ENCODE data around the gene FUT6.

The FUT6 gene

DNA sequence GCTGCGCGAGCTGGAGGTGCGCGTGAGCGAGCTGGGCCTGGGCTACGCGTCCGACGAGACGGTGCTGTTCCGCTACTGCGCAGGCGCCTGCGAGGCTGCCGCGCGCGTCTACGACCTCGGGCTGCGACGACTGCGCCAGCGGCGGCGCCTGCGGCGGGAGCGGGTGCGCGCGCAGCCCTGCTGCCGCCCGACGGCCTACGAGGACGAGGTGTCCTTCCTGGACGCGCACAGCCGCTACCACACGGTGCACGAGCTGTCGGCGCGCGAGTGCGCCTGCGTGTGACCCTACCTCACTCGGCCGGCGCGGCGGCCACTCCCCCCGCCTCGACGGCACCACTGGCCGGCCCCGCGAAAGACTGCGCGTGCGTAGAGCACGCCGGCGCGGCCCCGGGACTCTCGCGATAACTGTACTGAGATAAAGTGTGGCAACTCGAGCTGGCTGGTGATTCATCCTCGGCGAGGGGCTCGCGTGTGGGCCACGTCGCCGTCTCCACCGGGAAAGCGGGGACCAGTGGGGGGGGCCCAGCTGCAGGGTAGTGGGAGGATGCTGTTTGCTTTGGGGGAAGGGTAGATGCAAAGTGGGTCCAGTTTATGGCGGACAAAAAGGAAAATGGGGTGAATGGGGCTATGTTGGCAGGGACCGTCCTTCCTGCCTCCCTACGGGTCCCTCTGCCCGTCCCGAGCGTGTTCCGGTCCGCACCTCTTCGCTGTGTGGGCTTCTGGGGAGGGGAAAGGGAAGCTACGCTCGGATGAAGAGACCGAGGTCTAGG lies 11.4 kb downstream of the FUT6 start:
- DNase-seq, result peak; percentile 58

DNA sequence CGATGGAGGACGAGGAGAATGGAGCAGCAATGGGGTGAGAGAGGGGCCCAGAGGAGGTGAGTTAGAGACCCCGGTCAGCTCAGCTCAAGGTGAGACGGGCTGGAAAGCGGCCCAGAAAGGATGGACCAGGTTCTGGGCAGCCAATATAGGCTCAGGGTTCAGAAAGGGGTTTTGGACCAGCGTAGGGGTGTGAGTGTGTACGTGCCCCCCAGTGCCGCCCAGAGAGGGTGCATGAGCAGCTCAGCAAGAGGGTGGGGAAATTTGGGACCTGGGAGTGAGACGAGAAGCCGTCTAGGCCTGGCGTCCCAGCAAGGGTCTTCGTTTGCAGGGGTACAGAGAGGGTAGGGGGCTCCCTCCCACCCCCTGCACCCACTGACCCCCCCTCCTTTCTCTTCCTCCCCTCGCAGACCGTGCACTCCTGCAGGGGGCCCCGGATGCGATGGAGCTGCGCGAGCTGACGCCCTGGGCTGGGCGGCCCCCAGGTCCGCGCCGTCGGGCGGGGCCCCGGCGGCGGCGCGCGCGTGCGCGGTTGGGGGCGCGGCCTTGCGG lies 12.1 kb downstream of the FUT6 start:
- no peak for DNase-seq

DNA sequence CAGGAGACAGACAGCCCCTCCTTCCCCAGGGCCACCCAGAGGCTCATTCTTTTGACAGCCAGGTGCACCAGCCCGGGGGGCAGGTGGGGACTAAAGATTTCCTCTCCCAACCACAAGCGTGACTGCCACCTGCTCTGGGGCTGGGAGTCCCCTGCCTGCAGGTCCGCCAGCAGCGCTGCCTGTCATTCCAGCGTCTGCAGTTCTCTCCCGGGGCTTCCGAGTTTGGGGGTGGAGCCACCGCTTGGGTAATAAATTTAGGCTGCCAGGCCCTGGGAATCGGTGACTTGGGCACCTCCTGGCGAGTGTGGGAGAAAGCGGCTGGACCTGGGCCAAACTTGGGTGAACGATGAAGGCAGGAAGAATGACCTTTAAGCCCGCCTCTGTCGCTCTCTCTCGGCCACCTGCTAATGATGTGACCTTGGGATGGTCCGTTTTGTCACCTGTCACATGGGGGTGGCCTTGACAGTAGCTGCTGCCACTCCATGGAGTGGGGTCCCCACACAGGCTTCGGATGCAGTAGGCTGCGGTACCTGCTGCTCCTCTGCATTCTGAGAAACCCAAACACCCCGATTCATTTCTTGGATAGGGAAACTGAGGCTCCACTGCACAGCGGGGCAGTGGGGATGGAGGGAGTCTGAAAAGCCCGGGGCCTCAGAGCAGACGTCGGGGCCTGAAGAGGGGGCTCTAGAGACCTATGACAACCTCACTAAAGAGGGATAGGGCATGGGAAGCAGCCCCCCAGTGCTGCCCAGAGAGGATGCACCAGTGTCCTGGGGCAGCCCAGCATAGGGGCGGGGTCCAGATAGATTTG lies 12.8 kb downstream of the FUT6 start:
- no peak for DNase-seq

DNA sequence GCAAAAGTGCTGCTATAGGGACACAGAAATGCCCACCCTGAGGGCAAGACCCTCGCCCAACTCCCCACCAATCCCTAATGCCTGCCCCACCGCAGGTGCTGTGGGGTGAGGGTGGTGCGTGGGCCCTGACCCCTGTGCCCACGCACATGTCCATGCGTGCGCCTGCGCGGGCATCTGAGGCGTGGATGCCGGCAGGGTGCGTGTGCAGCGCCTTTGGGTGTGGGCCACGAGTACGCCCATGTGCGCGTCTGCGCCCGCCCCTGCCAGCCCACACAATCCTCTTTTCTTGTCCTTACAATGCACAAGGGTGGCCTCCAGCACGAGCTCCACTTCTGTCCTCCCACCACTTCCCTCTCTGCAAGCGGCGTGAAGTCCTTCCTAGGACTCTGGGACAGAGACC lies 14.3 kb downstream of the FUT6 start:
- DNase-seq, result no peak

DNA sequence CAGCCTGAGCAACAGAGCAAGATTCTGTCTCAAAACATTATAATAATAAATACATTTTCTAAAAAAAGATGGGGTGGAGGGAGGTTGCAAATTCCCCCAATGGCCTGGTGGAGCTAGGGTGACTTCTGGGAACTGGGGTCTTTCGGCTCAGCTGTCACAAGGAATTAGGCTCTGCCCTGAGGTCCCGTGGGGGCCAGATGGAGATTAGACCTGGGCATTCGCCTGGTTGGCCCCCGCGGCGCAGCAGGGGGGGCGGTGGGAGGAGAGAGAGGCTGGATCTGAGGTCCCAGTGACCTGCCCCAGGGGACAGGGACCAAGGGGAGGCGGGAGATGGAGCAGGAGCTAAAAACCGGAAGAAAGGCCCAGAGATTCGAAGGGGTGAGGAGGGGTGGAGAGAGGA lies 14.8 kb downstream of the FUT6 start:
- no peak for DNase-seq

DNA sequence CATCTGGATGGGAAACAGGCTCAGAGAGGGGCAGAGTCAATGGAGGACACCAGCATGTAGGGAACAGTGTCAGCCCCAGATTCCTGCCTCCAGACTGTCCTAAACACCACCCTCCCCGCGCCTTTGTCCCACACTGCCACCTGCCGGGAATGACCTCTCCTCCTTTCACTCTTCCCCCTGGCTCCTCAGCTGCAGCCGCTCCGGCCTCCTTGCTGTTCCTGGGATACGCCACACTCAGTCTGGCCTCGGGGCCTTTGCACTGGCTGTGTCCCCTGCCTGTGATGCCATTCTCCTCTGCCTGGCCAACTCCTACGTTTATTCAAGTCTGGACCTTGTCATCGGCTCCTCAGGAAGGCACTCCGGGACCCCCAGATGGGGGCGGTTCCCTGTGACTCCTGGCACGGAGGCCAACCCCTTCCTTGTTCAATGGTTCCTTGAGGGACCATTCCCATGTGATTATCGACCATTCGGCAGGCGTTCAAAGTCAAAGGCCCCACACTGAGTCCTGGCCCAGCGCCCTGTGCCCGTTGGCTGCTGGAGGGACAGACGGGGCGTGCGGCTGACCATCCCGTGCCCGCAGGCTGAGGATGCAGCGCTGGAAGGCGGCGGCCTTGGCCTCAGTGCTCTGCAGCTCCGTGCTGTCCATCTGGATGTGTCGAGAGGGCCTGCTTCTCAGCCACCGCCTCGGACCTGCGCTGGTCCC lies 15.8 kb downstream of the FUT6 start:
- DNase-seq, result no peak

DNA sequence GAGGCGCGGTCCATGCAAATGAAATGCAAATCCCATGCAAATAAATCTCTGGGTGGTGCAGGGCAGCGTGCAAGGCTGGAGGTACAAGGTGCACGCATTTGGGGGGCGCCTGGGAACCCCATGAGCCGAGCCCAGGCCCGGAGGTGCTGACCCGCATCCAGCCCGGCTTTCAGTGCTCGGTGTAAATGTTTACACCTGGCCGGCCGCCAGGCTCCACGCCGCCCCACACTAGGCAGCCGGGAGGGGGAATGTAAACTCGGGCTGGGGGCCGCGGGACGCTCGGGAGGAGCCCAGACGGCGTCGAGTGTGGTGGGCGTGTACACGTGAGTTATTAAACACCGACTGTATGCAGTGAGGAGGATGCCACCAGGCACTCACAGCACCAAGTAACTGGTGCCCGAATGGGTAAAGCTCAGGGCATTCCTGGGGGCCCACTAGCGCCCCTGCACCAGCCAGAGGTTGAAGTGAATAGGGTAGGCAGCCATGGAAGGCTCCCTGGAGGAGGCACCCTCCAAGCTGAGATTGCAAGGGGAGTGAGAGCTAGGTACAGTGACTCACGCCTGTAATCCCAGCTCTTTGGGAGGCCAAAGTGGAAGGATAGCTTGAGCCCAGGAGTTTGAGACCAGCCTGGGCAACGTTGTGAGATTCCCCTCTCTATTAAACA lies 17.2 kb downstream of the FUT6 start:
- no peak for DNase-seq

DNA sequence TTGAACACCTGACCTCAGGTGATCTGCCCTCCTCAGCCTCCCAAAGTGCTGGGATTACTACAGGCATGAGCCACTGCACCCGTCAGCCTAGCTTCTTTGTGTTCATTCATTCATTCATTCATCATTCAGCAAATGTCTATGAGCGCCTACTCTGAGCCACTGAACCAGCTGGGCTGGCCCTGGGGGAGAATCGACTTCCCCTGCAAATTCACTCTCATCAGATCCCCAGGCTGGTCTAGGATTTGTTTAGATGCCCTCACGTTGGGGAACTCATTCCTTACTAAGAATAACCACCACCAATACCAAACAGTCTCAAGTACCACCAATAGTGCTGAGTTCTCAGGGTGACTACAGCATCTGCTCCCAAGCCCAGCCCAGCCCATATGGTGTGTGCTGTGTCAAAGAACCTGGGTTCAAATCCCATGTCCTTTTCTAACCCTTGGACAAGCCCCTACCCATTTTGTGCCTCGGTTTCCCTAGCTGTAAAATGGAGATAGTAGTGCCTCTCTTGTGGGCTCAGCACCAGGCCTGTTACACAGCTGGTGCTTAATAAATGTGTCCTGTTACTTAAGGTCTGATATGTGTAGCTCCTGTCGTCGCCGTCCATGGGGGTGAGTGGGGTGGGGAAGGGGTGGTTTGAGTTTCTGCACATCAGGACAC lies 17.9 kb downstream of the FUT6 start:
- no peak for DNase-seq

DNA sequence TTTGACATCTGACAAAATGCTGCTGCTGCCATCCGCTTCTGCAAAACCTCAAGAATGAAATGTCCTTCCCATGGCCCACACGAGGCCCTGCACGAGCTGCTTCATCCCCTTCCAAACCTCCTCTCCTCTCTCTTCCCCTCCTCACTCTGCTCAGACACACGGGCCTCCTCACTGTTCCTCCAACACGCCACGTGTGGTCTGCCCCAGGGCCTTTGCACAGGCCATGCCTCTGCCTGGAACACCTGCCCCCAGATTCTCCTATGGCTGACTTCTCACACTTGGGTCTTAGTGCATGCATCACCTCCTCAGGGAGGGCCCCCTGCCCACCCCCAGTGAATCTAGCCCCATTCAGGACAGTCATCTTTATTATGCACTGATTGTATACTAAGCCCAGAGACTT lies 18.7 kb downstream of the FUT6 start:
- DNase-seq, result no peak

DNA sequence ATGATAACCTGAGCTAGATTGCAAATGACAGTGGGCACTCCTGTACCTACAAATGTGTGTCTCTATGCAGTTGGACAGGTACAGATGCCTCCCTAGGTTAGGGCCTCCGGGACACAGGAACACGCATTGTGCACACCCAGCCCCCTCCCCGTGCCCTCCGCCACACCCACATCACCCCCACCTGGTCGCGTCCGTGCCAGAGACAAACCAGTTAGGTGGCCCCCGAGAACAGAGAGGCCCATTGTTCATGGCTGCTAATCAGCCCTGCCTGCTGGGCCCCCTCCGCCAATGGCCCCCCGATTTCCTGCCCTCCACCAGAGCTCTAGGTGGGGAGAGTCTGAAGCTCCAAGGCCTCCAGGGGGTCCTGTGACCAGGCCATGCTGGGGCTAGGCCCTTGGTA lies 20.9 kb downstream of the FUT6 start:
- DNase-seq, result no peak

DNA sequence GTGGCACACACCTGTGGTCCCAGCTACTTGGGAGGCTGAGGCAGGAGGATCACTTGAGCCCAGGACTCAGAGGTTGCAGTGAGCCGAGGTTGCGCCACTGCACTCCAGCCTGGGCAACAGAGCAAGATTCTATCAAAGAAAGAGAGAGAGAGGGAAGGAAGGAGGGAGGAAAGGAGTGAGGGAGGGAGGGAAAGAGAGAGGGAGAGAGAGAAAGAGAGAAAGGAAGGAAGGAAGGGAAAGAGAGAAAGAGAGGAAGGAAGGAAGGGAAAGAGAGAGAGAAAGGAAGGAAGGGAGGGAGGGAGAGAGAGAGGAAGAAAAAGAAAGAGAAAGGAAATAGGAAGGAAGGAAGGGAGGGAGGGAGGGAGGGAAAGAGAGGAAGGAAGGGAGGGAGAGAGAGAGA lies 22.3 kb downstream of the FUT6 start:
- no peak for DNase-seq

DNA sequence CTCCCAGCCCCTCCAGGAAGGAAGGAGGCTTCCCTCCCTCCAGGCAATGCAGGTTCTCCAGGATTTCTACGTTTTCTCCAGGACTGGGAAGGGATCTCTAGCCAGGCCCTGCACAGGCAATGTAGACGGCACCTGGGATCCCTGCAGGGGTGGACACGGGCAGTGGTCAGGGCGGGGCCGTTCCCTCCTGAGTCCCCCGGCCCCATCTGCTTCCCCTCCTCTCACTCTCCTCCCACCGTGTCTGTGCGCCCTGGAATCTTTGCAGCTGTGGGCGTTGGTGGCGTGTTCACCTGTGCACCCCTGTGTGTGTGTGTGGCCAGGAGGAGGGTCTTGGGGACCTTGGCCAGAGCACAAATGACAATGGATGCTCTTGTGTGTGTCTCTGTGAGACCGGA lies 24.7 kb downstream of the FUT6 start:
- no peak for DNase-seq

DNA sequence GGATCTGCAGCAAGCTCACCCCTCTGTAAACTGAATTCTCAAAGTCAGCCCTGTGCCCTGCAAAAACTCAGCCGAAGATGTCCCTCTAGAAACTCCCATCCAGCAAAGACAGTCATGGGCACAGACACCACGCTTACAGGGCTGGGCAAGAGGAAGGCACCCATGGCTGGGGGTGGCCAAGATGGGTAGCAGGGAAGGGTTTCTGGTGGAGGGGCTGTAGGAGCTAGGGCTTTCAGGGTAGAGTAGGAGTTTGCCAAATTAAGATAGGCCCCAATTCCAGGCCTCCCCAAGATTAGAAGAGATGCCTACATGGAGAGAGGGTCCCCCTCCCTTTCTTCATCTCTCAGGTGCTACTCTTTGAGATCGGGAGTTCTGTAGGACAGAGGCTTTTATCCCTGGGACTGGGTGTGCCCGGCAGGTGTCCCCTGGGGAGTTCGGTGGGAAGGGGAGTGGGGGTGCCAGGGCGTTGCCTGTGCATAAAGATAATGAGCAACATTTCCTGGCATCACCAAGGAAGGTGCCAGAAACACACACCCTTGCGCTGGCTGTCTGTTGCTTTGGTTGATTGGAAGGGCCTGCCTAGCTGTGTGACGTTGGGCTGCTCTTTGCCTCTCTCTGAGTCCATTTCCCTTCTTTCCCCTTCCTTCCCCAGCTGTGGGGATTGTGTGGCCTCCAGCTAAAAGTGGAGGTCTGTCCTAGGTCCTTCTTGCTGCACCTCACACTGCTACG lies 25.2 kb downstream of the FUT6 start:
- no peak for DNase-seq

DNA sequence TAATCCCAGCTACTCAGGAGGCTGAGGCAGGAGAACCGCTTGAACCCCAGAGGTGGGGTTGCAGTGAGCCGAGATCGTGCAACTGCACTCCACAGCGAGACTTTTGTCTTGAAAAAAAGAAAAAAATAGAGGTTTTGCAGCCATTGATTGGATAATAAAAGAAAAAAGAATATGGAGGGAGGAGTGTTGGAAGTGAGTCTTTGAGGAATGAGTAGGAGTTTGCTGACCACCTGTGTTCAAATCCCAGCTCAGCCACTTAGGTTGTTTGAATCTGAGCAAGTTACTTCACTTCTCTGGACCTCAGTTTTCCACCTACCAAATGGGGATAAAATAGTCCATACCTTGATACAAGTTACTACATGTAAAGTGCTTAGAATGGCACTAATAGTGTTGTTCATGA lies 28.4 kb downstream of the FUT6 start:
- no peak for DNase-seq

DNA sequence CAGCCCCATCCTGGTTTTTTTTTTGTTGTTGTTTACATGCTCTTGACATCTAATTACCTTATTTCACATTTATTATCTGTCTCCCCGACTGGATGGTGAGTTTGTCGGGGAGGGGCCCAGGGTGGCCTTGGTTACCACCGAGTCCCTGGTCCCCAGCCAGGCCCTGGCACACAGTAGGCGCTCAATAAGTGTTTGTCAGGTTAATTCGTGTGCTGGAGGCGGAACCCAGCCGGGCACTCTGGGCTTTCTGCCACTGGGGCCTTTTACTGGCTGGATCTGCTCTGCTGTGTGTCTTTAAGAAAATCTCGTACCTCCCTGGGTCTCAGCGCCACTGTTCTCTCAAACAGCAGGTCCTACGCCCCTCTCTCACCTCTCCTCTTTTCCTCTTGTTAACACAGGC lies 30.0 kb downstream of the FUT6 start:
- no peak for DNase-seq

DNA sequence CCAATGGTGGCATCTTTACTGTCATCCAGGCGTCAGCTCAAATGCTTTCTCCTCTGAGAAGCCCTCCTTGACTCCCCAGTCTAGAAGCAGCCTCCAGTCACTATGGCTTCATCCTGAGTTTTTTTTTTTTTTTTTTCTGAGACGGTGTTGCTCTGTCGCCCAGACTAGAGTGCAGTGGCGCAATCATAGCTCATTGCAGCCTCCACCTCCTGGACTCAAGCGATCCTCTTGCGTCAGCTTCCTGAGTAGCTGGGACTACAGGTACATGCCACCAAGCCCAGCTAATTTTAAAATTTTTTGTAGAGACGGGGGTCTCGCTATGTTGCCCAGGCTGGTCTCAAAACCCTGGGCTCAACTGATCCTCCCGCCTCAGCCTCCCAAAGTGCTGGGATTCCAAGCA lies 30.4 kb downstream of the FUT6 start:
- no peak for DNase-seq

DNA sequence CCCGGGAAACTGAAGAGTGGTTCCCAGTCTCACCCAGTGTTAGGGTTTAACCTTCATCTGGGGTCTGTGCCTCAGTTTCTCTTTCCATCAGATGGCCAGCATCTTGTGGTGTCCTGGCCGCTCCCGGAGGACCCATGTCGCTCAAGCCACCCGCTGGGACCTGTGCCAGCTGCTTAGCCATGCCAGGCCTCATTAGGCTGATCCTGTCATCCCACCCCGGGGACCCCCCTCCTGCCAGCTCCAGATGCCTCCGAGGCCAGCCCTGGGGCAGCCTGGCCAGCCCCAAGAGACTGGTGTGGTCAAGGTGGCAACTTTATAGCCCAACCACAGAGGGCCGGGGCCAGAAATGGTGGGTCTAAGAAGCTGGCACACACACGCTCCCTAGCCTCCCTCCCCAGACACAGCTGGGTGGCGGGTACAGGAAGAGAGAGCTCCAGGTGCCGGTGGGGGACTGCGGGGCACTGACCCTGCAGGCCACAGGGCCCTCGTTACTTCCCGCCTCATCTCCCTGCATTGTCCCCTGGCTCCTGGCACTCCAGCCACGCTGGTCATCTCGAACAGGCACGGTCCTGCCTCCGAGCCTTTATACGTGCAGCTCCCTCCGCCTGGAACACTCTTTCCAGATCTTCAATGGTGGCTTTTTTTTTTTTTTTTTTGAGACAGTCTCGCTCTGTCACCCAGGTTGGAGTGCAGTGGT lies 31.2 kb downstream of the FUT6 start:
- no peak for DNase-seq

DNA sequence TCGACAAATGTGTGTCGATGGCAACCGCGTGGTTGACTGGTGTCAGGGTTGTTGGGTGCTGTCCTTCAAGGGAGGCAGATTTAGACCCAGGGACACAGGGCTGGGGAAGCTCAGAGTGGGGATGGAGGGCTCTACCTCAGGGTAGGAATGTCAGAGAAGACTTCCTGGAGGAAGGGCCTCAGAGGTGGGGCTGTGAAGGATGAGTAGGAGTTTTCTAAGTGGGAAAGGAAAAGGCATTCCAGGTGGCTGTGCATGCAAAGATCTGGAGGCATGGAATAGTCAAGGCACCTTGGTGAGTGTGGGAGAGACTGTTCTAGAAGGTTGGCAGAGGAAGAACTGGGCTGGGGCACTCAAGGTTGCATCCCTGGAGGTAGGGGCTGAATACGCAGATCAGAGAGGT lies 32.6 kb downstream of the FUT6 start:
- DNase-seq, result no peak

DNA sequence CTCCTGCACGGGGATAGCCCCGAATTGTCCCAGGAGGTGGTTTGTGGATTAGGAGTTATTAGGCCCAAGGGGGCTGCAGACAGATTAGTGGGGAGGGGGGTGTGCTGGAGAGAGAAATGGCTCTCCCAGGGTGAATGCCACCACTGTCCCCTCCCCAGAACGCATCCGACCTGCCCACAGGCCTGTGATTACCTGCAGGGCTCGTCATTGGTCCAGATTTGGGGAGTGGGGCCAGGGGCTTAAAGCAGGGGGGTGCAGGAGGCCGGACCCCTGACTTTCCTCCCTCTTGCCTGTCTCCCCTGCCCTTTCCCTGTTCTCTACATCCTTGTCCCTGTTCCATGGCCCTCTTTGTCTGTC lies 33.4 kb downstream of the FUT6 start:
- no peak for DNase-seq

DNA sequence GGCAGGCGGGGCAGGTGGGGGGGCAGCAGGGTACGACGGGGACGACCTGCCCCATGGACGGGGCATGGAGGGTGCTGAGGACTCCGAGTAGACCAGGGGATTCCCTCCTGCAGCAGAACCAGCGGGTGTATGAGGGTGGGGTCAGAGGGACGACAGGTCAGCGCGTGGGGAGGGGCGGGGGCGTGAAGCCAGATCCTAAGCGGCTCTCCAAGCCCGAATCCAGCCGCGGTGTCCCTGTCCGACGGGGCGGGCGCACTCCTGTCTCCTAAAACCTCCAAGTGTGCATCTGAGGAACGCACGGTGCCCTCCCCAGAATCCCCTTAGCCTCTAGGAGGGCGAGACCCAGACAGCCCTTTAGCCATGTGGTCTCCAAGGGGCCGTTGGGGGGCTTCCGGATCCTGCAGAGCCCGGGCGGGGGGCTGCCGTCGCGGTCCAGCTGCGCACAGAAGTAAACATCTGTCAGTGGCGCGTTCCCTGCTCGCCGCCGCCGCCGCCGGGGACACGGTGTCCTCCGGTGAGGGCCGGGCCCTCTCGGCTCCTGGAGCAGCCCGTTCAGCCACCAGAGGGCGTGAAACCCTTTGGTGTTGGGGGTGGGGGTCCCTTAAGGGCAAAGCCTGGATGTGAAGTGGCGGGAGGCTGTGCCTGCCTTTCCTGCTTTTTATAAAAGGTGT lies 33.9 kb downstream of the FUT6 start:
- no peak for DNase-seq

Data from SIG-M5 (cell line).